ENCODE results near the gene MNX1.

MNX1 gene

DNA sequence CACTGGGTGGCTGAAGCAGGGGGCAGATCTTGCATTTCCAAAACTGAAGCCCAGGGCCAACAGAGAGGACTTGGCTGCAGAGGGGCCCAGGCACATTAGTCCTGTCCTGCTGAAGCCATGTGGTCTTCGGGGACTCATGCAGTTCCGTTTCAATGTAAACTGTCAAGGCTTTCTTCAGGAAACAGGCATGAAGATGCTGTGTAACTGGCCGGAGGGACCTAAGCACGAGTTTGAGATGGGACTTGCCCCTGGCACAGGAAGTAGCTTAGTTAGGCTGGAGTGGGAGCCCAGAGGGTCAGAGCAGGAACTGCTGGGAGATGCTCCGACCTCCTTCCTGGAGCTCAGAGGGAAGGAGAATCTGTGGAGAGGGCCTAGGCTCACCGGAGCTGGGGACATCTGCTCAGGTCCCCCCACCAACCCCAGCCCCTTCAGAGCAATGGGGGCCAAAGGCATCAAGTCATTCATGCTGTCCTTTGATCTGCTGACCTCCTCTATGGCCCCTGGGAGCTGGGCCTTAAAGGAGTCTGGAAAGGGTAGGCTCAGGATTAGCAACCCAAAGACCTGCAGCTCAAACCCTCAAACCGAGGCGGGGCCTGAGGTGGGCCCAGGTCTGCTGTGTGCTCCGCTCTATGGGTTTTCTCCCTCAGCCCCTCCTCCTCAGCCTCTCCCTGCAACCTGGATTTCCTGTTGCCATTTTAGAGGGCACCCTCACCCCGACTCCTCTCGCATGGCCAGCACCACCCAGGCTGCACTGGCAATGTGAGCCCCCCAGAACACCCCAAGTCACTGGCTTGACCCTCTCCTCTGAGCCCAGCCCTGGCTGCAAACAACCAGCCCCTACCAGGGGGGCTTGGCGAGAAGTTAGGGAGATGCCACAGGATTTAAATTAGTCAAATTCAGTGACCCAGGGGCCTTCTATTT, 4.4 kb upstream of the MNX1 start:
- no peak for DNase-seq

DNA sequence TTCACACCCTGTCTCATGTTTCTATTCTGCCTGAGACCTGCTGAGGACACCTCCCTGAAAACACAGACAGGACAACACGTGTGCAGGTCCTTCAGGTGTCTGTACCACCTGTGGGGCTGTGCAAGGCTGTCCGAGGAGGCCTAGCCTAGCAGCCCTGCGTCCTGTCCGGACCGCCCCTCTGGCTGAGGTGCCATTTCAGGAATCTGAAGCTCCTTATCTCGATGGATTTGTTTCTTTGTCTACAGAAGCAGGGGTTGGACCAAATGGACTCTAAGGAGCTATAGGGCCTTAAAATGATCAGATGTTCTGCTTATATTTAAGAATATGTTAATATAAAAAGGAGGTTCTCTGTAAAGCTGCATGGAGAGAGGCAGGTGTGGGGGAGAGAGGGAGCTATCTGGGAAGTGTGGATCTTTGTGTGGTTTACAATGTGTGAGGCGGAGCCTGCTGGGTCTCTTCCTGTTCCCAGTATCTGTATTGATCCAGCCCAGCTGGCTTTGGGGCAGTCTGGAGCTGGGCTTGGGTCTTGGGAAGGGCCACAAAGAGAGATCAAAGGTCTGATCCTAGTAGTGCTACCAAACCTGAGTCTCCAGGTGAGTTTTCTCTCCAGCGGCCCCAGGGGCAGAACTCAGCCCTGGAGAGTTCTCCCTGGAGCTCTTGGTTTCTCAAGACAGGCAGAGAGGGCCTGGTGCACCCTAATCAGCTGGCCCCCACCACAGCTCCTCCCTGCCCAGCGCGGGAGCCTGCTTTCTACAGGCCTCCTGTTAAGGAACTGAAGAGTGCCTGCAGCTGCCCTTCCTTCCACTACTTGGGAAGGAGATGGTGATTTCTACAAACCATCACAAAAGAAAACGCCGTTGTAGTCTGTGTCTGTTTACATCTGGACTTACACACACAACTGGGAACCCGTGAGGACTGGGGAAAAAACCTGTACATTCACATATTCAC, 3.4 kb upstream of the MNX1 start:
- DNase-seq: no peak

DNA sequence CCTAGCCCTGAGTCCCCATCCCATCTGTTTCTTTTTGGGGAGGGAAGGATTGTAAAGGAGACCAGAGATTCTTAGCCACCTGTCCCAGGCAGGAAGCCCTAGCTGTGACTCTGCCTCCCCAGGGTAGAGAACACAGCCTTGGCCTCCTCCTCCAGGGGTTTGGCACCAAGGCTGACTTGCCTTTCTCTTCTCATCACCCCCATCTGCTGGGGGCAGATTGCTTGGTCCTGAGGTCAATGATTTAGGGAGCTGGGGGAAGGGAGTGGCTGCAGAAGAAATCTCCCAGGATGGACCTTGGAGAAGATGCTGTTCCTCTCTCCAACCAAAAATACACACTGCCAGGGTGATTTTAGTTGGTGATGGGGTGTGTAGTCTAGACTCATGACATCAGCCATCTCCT, 2.6 kb upstream of the MNX1 start:
- no peak for DNase-seq

DNA sequence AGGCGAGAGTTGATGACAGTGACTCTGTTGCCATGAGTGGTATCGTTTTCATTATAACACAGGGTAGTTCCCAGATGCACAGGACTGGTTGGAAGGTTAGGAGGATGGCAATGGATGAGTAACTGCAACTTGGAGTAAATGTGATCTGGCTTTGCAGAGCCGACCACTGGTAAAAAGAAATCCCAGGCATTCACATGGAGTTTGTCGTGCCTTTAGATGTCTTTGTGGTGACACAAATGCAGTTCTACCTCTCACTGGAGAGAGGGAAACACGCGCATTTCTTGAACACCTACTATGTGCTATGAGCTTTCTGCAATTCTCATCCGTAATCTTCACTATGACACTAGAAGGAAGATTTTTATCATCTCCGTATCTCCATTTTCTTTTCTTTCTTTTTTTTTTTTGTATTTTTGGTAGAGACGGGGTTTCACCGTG, 1.7 kb upstream of the MNX1 start:
- DNase-seq: no peak

DNA sequence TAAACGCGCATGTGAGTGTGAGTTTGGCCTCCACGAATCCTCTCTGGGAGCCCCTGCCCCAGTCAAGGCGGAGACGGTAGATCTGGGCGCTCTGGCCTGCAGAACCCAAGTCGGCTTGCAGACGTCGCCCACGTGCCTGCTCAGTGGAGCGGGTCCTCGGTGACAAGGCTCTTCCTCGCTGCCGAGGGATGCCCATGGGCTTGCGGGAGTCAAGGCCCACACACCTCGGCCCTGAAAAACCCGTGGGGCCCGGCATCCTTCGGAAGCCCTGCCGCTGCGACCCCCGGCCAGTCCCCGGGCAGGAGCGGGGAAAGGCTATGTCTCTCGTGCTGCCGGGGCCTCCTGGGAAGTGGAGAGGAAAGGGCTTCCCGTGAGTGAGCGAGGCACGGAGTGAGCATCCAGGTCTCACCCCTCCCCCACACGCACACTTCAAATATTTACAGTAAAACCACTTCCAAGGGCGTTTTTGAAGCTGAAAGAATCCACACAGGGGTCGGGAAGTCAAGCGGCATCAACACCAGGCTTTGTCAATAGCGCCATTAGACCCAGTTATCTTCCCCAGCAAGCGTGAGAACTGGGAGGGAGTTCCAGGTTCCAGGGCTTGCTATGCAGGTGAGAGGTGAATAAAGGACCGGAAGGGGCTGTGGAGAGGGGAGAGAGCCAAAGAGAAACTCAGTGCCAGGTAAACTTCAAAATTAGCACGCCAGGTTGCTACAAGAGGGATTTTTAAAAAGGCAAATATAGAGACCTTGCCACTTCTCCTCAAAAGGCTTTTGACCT, 1.1 kb upstream of the MNX1 start:
- no peak for DNase-seq

DNA sequence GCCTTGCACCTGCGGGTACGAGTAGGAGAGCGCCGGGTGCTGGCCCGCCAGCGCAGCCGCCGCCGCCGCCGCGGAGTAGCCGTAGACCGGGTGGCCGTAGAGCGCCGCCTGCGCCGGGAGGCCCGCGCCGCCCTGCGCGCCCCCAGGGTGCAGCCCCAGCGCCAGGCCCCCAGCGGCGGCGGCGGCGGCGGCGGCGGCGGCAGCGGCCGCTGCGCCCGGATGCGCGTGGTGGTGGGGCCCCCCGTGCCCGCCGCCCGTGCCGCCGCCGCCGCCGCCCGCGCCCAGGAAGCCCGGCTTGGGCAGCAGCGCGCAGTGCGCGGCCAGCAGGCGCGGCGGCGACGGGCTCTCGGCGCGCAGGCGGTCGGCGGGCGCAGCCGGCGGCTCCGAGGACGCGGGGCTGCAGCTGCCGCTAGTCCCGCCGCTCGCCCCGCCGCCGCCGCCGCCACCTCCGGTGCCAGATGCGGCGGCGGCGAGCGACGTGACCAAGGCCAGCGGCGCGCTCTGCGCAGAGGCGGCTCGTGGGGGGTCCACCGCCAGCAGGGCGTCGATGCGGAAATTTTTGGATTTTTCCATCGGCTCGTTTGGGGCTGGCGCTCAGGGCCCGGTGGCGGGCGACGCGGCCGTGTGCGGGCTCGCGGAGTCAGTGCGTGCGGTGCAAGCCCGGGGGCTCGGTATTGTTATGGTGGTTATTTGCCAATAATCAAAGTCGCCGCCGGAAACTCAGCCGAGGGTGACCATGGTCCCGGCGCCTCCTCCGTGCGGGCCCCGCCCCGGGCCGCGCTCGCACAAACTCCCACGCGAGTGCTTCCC, 480 bp downstream of the MNX1 start:
- DNase-seq: no peak

- DNase-seq: no peak
These were observed 1.2 kb downstream of the MNX1 start for GRCh38 chr7:157009170-157009777.

DNA sequence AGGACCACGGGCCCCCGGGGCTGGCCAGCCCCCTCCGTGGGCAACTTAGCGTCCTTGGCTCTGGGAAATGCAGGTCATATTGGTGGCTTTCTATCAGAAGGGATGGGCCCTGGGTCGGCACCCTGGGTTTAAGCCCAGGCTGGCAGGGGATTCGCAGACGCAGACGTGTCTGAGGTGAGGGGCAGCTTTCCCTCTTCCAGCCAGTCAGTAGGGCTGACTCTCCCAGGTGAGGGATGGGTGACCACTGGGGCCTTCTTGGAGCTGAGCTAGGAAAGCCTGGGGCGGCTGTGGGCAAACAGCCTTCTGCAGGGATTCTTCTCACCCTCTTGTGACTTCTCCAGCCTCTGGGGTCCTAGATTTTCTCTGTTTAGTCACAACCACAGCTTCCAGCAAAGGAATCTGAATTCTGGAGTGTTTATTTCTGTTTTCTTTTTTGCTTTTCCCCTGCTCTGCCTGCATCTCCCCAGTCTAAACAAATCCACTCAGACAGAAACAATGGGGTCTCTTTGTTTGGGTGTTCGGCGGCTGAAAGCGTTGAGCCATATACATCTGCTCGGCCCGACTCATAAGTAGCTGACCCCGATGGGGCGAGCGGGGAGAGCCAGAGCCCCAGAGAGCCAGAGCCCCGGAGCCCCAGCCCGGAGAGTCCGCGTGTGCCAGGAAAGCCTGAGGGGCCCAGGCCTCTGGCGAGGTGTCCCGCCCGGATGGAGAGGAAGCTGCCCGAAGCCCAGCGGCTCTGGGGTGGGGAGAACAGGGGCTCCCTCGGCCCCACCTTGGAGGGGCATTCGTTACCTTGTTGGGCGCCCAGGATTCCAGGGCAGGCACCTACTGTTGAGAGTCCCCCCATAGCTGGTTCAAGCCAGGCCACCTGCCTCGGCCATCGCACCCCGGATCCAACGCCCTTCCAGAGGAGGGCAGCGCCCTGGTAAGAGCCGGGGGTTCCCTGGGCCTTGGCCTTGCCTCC, 2.0 kb downstream of the MNX1 start:
- no peak for DNase-seq

DNA sequence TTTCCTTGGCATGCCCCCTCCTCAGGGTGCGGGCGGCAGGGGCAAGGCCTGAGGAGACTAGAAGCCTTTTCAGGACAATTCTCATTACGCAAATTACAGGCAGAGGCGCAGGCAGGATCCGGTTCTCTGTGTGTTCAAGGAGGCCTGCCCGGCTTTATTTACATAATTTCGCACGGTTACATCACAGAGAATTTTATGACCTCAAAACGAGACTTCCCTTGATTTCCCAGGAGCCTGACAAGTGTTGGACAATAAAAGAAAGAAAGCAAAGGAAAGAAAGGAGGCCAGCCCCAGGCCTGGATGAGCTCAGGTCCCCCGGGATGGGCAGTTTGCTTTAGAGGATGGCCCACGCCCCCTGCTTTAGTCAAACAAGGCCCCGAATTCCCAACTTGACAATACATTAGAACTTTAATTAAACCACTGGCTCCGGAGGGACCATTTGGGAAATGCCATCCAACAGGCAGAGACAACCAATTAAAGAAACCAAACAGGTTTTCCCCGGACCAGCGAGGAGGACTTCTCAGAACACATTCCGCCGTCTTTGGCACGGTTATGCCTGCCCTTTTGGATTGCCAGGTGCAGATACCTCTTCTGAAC, 2.9 kb downstream of the MNX1 start:
- DNase-seq: no peak

GRCh38 chr7:157006829-157007469, 3.5 kb downstream of the MNX1 start:
- DNase-seq: no peak

DNA sequence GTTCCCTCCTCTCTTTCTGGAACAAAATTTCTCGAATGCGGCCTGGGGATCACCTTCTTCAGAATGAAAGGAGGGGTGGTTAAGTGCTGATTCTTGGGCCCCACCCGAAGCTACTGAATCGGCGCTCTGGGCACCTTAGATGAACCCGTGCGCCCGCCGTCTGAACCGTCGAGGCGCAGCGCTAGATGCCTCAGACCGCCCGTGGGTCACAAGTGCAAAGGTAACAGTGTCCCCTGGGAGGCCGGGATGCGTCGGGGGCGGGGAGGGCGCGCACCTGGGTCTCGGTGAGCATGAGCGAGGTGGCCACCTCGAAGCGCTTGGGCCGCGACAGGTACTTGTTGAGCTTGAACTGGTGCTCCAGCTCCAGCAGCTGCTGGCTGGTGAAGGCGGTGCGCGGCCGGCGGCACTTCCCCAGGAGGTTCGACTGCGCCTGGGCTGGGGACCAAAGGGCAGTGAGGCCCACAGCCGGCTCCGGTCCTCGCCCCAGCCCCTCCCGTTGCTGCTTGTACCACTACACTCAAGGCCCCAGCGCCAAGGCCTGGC, 4.2 kb downstream of the MNX1 start:
- no peak for DNase-seq

GRCh38 chr7:157005456-157006204, 4.8 kb downstream of the MNX1 start:
- DNase-seq: no peak

- no peak for DNase-seq
These were observed 5.7 kb downstream of the MNX1 start for GRCh38 chr7:157004521-157005455.

GRCh38 chr7:157003756-157004520, 6.5 kb downstream of the MNX1 start:
- no peak for DNase-seq

DNA sequence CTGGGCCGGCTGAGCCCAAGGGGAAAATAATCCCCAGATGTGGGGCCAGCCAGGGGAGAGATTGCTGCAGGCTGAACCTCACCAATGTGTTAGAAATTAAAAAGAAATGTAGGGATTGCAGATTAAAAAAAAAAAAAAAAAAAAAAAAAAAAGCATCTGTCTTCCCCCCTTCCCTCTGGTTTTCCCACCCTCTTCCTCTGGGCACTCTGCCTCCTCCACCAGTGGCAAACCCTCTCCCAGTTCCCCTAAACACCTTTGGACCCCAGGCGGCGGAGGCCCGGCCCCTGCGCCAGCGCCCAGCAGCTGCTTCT, 7.1 kb downstream of the MNX1 start:
- no peak for DNase-seq

DNA sequence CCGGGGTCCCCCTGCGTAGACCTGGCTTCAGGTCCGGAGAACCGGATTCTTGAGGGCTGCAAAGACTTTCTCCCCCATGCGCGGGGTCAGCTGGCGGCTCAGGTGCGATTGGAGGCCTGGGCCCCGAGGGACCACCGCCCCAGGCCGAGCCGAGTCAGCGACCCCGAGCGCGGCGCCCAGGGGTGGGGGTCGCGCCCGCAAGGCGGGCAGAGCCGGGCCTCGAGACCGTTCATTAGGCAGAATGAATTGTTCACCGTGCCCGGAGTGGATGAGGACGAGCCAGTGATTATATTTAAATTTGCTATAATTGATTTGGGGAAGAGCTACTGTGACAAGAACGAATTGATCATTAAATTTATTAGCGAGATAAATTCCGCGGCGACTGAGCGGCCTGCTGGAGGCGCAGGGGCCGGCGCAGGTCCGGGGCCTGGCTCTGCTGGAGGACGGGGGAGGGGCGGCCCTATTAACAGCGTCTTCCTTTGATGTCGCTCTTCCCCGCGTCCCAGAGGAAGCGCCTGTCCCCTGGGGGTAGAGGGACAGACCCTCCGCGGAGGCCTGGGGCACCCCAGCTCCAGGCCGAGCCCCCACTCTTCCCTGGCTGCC, 7.5 kb downstream of the MNX1 start:
- DNase-seq: no peak
